Measurements from ENCODE around the gene PERM1.
"Not testable (repeated sequence)": the region's sequence is repeated elsewhere in the genome, so short reads cannot be mapped to it uniquely, and the experiment has no call there.

Gene PERM1

DNA sequence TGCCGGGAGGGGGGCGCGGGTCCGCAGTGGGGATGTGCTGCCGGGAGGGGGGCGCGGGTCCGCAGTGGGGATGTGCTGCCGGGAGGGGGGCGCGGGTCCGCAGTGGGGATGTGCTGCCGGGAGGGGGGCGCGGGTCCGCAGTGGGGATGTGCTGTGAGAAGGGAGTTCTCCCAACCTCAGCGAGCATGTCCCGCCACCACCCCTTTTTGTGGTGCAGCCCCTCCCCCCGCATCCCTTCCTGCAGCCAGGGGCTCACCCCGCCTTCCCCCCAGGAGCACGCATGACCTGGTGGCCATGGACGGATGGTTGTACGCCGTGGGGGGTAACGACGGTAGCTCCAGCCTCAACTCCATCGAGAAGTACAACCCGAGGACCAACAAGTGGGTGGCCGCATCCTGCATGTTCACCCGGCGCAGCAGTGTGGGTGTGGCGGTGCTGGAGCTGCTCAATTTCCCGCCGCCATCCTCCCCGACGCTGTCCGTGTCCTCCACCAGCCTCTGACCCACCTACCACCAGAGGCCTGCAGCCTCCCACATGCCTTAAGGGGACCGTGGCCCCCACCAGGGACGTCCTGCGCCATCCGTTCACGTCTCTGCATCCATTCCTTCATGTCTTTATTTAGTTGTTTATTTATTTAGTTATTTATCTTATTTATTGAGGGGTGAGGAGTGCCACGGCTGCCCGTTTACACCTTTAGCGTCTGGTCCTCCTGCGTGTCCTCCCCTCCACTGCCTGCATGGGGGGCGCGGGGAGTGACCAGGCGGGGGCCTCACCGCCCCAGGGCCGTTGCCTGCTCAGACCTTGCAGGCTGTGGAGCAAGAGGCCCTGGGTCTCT lies 17.0 kb downstream of the PERM1 start:
- DNase-seq (ENCODE audit: low read depth): no peak

DNA sequence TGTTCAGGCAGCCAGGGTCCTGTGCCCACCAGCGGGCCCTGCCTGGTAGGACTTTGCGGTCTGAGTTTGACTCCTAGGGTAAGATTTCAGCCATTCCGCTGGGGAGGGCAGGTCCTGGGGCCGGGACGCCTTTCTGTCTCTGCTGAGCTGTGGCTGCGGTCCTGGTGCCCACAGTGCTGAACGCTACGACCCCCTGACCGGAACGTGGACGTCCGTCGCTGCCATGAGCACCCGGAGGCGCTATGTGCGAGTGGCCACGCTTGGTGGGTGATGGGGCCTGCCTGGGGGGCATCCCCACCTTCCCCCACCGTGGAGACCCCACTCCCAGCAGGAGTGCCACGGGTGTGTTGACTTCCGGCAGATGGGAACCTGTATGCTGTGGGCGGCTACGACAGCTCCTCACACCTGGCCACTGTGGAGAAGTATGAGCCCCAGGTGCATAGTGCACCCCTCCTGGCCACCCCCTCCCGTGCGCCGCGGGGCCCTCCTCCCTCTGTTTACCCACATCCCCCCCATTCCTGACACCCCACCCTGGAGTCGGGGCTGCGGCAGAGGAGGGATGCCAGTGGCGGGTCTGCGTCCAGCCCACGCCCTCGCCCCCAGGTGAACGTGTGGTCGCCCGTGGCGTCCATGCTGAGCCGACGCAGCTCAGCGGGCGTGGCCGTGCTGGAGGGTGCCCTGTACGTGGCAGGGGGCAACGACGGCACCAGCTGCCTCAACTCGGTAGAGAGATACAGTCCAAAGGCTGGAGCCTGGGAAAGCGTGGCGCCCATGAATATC lies 18.0 kb downstream of the PERM1 start:
- DNase-seq (ENCODE audit: low read depth): no peak

- no peak for DNase-seq (ENCODE audit: low read depth)
These were observed 18.6 kb downstream of the PERM1 start for GRCh38 chr1:963301-963651.

DNA sequence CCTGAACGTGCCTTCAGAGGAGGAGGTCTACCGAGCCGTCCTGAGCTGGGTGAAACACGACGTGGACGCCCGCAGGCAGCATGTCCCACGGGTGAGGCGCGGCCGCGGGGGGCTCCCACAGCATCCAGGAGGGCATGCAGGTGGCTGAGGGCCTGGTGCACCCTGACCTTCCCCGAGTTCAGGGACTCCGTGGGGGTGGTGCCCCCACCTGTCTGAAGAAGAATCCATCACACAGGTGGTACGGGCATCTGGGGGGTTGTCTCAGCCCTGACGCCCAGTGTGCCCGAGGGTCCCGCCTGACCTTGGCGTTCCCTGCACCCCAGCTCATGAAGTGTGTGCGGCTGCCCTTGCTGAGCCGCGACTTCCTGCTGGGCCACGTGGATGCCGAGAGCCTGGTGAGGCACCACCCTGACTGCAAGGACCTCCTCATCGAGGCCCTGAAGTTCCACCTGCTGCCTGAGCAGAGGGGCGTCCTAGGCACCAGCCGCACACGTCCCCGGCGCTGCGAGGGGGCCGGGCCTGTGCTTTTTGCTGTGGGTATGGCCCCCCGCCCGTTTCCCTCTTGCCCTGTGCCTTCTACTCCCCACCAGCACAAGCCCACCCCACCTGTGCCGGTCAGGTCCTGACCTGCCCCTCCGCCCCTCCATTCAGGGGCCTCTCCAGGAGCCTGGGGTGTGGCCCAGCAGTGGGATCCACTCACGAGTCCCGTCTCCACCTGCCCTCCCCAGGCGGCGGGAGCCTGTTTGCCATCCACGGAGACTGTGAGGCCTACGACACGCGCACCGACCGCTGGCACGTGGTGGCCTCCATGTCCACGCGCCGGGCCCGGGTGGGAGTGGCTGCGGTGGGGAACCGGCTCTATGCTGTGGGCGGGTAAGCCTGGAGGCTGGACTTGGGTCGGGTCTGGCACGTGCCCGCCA lies 19.3 kb downstream of the PERM1 start:
- no peak for DNase-seq (ENCODE audit: low read depth)

- no peak for DNase-seq (ENCODE audit: low read depth)
These were observed 20.7 kb downstream of the PERM1 start for GRCh38 chr1:961132-961669.

- peak; percentile 65 for DNase-seq (ENCODE audit: low read depth)
These were observed 21.3 kb downstream of the PERM1 start, which contains the start of gene KLHL17 for GRCh38 chr1:960363-961131. KLHL17 (plus strand) TSS chr1:960584; CDS start chr1:960694, 110 bp downstream.

- no peak for DNase-seq (ENCODE audit: low read depth)
These were observed 22.0 kb downstream of the PERM1 start for GRCh38 chr1:959731-960362.

DNA sequence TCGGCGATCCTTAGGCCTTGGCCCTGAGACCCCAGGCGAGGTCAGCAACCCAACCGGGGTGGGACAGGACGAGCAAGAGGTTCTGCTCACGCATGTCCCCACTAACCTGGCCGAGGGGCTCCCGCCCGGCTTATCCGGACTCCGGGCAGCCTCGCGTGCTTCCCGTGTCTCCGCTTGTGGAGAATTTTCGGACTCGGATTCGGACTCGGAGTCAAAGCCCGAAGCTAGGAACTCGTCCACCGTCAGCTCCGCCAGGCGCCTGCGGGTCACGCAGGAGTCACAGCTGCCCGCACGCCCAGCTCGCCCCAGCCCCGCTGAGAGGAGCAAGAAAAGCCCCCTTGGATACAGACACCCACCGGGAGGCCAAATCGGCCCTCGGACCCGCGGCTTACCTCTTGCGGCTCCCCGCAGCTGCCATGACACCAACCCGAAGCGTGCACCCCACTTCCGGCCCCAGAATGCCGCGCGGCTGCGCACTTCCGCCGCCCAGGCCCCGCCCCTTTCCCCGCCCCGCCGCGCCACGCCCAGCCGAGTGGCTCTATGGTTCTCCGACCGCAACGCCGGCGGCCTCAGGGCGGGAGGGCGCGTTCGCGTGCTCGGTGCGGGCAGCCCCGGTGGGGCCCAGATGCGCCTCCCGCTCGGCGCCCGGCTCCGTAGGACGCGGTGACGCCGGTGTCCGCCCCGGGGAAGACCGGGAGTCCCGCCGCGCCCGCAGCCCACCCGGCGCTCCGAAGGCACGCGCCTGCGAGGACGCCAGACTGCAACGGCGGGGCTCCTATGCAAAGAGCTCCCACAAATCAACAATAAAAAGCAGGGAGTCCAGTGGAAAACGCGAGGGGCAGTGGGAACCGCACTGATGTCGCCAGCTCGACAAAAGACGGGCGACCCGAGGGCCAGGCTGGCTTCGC lies 22.8 kb downstream of the PERM1 start, which contains the start of gene NOC2L:
NOC2L (minus strand) TSS at position 434 of the 908 bp plus-strand sequence; CDS start at position 418, 16 bp downstream.
- peak; percentile 87 for DNase-seq (ENCODE audit: low read depth)

- DNase-seq (ENCODE audit: low read depth): no peak
These were observed 25.3 kb downstream of the PERM1 start for GRCh38 chr1:956636-957035.

DNA sequence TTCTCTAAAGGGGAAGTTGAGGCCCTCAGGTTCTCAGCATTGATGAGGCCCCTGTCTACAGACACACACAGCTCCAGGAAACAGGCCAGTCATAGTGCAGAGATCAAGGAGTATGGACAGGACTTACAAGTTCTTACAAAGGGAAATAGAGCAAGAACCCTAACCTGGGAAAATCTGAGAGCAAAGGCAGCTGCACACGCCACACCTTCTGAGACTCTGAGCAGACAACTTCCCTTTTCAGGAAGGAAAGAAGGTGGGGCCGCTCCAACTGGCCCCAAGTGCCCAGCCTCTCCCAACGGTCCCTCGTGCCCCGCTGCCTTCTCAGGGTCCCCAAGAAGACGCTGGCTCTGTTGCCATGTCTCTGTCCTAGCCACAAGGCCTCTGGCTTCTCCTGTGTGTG lies 26.4 kb downstream of the PERM1 start:
- no peak for DNase-seq (ENCODE audit: low read depth)

GRCh38 chr1:954927-955326 lies 27.0 kb downstream of the PERM1 start:
- no peak for DNase-seq (ENCODE audit: low read depth)

DNA sequence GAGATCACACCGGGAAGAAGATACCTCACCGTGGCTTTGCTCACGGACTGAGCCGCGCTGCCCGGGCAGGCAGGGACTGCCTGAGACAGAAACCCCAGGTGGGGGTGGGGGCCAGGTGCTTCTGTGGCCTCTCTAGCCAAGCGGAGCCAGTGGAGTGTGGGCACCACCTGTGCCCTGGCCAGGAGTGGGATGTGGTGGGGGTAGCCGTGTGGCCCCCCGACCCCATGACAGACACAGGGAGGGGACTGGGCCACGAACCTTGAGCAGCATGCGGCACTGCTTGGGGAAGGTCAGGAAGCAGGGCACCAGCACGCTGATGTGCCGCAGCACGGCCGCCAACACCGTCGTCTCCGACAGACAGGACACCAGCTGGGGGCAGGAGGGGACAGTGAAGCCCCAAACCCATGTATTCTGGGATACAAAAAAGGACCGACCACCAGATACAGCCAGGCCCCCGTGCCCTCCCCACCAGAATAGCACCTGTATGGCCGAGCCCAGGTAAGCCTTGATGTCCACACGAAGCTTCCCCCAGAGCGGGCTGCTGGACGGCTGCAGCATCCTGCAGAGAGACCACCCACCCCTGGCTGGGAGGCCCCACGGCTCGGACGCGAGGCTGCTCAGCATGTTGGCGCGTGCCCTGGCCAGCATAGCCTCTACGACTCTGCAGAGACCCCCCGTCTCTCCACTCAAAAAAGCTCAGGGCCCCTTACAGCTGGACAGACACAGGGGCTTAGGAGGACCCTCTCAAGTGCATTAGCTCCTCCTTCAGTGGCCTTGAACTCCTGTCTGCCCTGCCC lies 28.2 kb downstream of the PERM1 start:
- no peak for DNase-seq (ENCODE audit: low read depth)

GRCh38 chr1:952603-953002 lies 29.3 kb downstream of the PERM1 start:
- DNase-seq (ENCODE audit: low read depth): no peak

DNA sequence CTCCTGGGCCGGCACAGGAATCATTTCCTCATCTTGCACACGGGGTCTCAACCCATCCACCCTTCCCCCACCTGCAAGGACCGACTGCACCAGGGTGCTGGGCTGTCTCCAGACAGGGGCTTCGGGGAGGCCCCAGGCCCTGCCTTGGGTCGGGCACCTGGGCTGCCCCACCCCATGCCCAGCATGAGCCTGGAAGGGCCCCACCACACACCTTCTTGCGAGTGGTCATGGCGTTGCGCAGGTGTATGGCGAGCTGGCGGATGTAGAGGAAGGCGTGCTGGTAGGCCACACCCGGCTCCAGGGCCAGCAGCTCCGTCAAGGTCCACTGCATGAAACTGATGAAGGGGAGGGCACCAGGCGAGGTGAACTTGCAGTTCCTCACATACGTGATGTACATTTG lies 29.7 kb downstream of the PERM1 start:
- DNase-seq (ENCODE audit: low read depth): no peak

DNA sequence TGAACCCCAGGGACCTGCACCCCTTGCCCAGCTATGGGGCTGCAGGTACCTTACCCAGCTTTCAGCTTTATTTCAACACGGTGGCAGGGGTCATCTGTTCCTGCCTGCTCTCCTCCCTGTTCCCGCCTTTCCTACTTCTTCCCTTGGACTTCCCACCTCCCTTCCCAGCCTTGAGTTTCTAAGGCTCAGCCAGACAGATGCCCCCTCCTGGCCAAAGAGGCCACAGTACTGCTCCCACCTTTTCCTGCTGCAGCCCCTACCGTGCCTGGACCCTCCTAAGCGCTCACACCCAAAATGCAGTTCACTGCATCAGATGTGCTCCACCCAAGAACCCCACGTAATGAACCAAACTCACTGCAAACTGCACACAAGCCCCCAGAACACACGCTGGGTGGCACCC lies 30.5 kb downstream of the PERM1 start:
- DNase-seq (ENCODE audit: low read depth): peak; percentile 53

DNA sequence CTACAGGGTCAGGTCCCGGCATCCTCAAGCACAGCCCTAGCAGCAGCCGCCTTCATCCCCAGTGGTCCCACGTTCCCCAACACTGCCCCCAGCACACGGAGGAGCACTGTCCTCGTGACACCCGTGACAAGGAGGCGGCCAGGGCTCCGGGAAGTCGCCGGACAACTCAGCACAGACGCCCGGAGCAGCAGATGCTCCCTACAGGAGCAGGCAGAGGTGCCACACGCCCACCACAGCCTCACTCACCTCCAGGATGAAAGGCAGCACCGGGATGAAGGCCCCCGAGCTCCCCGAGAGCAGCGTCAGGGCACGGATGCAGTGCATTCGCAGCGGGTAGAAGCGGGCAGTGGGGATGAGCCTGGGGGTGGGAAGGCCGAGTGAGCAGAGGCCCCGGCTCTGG lies 31.0 kb downstream of the PERM1 start:
- DNase-seq (ENCODE audit: low read depth): no peak

- no peak for DNase-seq (ENCODE audit: low read depth)
These were observed 31.6 kb downstream of the PERM1 start for GRCh38 chr1:950268-950667.

DNA sequence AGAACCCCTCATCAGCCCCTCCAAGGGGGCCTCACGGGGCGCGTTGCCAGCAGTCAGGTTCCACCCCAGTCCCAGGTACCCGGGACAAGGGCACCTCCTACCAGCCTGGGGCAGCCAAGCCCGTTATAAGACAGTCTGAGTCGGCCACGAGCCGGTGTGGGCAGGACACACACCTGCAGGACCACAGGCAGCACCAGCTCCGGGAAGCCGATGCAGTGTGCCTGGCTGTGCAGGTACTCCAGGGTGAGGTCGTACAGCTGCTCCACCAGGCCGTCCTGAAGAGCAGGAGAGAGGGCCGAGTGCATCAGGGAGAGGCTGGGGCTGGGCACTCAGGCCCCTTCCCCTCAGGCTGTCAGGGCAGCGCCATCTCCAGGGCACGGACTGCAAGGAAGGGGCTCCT lies 33.9 kb downstream of the PERM1 start:
- no peak for DNase-seq (ENCODE audit: low read depth)

DNA sequence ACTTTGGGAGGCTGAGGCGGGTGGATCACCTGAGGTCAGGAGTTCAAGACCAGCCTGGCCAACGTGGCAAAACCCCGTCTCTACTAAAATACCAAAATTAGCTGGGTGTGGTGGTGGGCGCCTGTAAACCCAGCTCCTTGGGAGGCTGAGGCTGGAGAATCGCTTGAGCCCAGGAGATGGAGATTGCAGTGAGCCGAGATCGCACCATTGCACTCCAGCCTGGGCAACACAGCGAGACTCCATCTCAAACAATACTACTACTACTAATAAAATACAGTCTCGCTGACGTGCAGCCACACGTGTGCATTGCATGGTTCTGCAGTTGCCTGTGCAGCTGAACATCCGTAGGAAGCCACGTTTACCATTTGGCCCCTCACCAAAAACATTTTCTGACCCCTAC lies 35.1 kb downstream of the PERM1 start:
- DNase-seq (ENCODE audit: low read depth): not testable (repeated sequence)
